HepG2 (cell line): ENCODE measurements around the gene DNAJB2. TPM values are rescaled to one million over a fixed set of nuclear protein-coding genes. Genes with fewer than 3 reads are reported as not detected.

Experiments
- ATF3 ChIP-seq: sonication (generic); formaldehyde crosslinking; IDR thresholded peaks from 2 replicates; pipeline ENCODE4 v1.4.0; 2020; ENCODE audit warnings: missing genetic modification reagents
- ATRX ChIP-seq: sonication (generic); formaldehyde crosslinking; IDR thresholded peaks from 2 replicates; pipeline ENCODE4 v1.4.0; 2020; ENCODE audit warnings: missing genetic modification reagents, borderline replicate concordance
- FOXP4 ChIP-seq: sonication (generic); formaldehyde crosslinking; IDR thresholded peaks from 2 replicates; pipeline ENCODE4 v1.4.0; 2020; ENCODE audit warnings: missing genetic modification reagents
- FUBP1 ChIP-seq: sonication (generic); formaldehyde crosslinking; IDR thresholded peaks from 2 replicates; pipeline ENCODE4 v1.5.1; 2020; ENCODE audit warnings: missing genetic modification reagents, mild to moderate bottlenecking, borderline replicate concordance
- KMT2A ChIP-seq: sonication (generic); formaldehyde crosslinking; IDR thresholded peaks from 2 replicates; pipeline ENCODE4 v1.4.0; 2020; ENCODE audit warnings: missing genetic modification reagents
- PAF1 ChIP-seq: IDR thresholded peaks from 2 replicates; pipeline ENCODE4 v1.6.1; 2016; ENCODE audit warnings: missing genetic modification reagents, missing compliant biosample characterization
- RFXANK ChIP-seq: IDR thresholded peaks from 2 replicates; pipeline ENCODE4 v1.6.1; 2016
- RNF2 ChIP-seq: fragments of 450-650 bp; conservative IDR thresholded peaks from 2 replicates; pipeline ENCODE4 v1.6.1; 2016; ENCODE audit warnings: low read depth
- RXRB ChIP-seq: IDR thresholded peaks from 2 replicates; pipeline ENCODE4 v1.6.1; 2016; ENCODE audit warnings: borderline replicate concordance, missing genetic modification reagents, missing compliant biosample characterization
- SMAD9 ChIP-seq: sonication (generic); formaldehyde crosslinking; IDR thresholded peaks from 2 replicates; pipeline ENCODE4 v1.5.1; 2020; ENCODE audit warnings: mild to moderate bottlenecking, missing genetic modification reagents
- STAG1 ChIP-seq: sonication (generic); formaldehyde crosslinking; IDR thresholded peaks from 2 replicates; pipeline ENCODE4 v1.4.0; 2020; ENCODE audit warnings: missing genetic modification reagents
- TBX3 ChIP-seq: fragments of 450-650 bp; IDR thresholded peaks from 2 replicates; pipeline ENCODE4 v1.6.1; 2017; ENCODE audit warnings: antibody characterized with exemption, mild to moderate bottlenecking, inconsistent platforms, borderline replicate concordance
- TOE1 ChIP-seq: sonication (generic); formaldehyde crosslinking; IDR thresholded peaks from 2 replicates; pipeline ENCODE4 v1.4.0; 2020; ENCODE audit warnings: mild to moderate bottlenecking, missing genetic modification reagents
- YEATS2 ChIP-seq: sonication (generic); formaldehyde crosslinking; IDR thresholded peaks from 2 replicates; pipeline ENCODE4 v1.4.0; 2020; ENCODE audit warnings: missing genetic modification reagents, borderline replicate concordance
- ZBTB4 ChIP-seq: sonication (generic); formaldehyde crosslinking; IDR thresholded peaks from 2 replicates; pipeline ENCODE4 v1.4.0; 2020; ENCODE audit warnings: missing genetic modification reagents, mild to moderate bottlenecking, borderline replicate concordance
- ZBTB7B ChIP-seq: sonication (generic); formaldehyde crosslinking; IDR thresholded peaks from 2 replicates; pipeline ENCODE4 v1.4.0; 2020; ENCODE audit warnings: missing genetic modification reagents
- ZNF207 ChIP-seq: fragments of 450-650 bp; IDR thresholded peaks from 2 replicates; pipeline ENCODE4 v1.6.1; 2016; ENCODE audit warnings: antibody characterized with exemption, borderline replicate concordance
- ZNF24 ChIP-seq: fragments of 450-650 bp; IDR thresholded peaks from 2 replicates; pipeline ENCODE4 v1.6.1; 2017; ENCODE audit warnings: antibody characterized with exemption, mild to moderate bottlenecking
- ZNF556 ChIP-seq: sonication (generic); formaldehyde crosslinking; IDR thresholded peaks from 2 replicates; pipeline ENCODE4 v1.4.0; 2020; ENCODE audit warnings: mild to moderate bottlenecking, missing genetic modification reagents, borderline replicate concordance
- ZNF790 ChIP-seq: sonication (generic); formaldehyde crosslinking; IDR thresholded peaks from 2 replicates; pipeline ENCODE4 v1.8.0; 2022; ENCODE audit warnings: missing genetic modification reagents, mild to moderate bottlenecking, borderline replicate concordance
- ZSCAN22 ChIP-seq: sonication (generic); formaldehyde crosslinking; IDR thresholded peaks from 2 replicates; pipeline ENCODE4 v1.4.0; 2020; ENCODE audit warnings: mild to moderate bottlenecking, missing genetic modification reagents
- ZSCAN31 ChIP-seq: sonication (generic); formaldehyde crosslinking; IDR thresholded peaks from 2 replicates; pipeline ENCODE4 v1.5.0; 2020; ENCODE audit warnings: low read depth, mild to moderate bottlenecking, missing genetic modification reagents
- polyA plus RNA-seq, 8 experiments: library from polyadenylated mRNA; depleted of rRNA in 3 of 8; stranded (reverse) in 7 of 8; unstranded in 1 of 8; fragments of >200 nt; fragmentation: Illumina TruSeq in 4 of 8; extraction: Trizol in 4 of 8; gene quantifications; 2 replicates each; pipeline versions ENCODE4 v1.2.1 to v1.2.3, GENCODE V29; 2011 to 2016; ENCODE audit warnings: low read depth in 4 of 8, missing spikeins in 1 of 8, mixed read lengths in 1 of 8; ENCODE audit not compliant: insufficient read depth in 1 of 8
- total RNA-seq, 5 experiments: library from RNA; depleted of rRNA; stranded (reverse); fragments of >200 nt; fragmentation: Illumina TruSeq; extraction: Trizol; gene quantifications; 2 replicates each; pipeline ENCODE4 v1.2.3, GENCODE V29; 2016; ENCODE audit warnings: low read depth in 1 of 5

DNAJB2 gene
- total and polyA plus RNA-seq, 2 of the 13 experiments (the other 11 are each of a cell fraction or from before 2014, with no cell fraction given), result 21.3 to 31.1 TPM

GRCh38 chr2:219253753-219254589 is 25.2 kb upstream of the DNAJB2 start, which contains the start of gene TUBA4A (continued):
- TF ChIP-seq ZBTB7B (CRISPR knock-in tag) (peak; percentile 60), FOXP4 (CRISPR knock-in tag) (peak; percentile 45), STAG1 (CRISPR knock-in tag) (no peak), TOE1 (CRISPR knock-in tag) (no peak), RNF2 (0 out of 2 replicates have a peak, but pooled peaks have one; percentile 69), ATRX (CRISPR knock-in tag) (no peak), ZNF24 (no peak), RXRB (CRISPR knock-in tag) (no peak; the same call in 1 of the 2 replicates), PAF1 (no peak), ZSCAN22 (CRISPR knock-in tag) (no peak), RFXANK (CRISPR knock-in tag) (no peak), ZNF207 (no peak), ATF3 (no peak), ZNF556 (CRISPR knock-in tag) (peak; percentile 51; the same call in 1 of the 2 replicates), KMT2A (CRISPR knock-in tag) (no peak), ZNF790 (CRISPR knock-in tag) (0 out of 2 replicates have a peak, but pooled peaks have one; percentile 52), ZBTB4 (peak; percentile 77; the same call in 1 of the 2 replicates), TBX3 (no peak), FUBP1 (CRISPR knock-in tag) (no peak), ZSCAN31 (CRISPR knock-in tag) (peak; percentile 33; the same call in 1 of the 2 replicates), SMAD9 (CRISPR knock-in tag) (0 out of 2 replicates have a peak, but pooled peaks have one; percentile 24), YEATS2 (CRISPR knock-in tag) (no peak)
